HEK293T (cell line): ENCODE measurements around the gene AMOTL2.

ENCODE experiments used
- BHLHE40 ChIP-seq: fragments of 450-650 bp; IDR thresholded peaks from 2 replicates; pipeline ENCODE4 v1.6.1; 2016; ENCODE audit warnings: mild to moderate bottlenecking, moderate library complexity, borderline replicate concordance
- CTBP1 ChIP-seq: fragments of 450-650 bp; IDR thresholded peaks from 2 replicates; pipeline ENCODE4 v1.6.1; 2016; ENCODE audit warnings: borderline replicate concordance
- FOXM1 ChIP-seq: fragments of 450-650 bp; IDR thresholded peaks from 2 replicates; pipeline ENCODE4 v1.6.1; 2017; ENCODE audit warnings: mild to moderate bottlenecking, borderline replicate concordance
- SUZ12 ChIP-seq: fragments of 450-650 bp; IDR thresholded peaks from 2 replicates; pipeline ENCODE4 v1.6.1; 2016; ENCODE audit warnings: mild to moderate bottlenecking

DNA sequence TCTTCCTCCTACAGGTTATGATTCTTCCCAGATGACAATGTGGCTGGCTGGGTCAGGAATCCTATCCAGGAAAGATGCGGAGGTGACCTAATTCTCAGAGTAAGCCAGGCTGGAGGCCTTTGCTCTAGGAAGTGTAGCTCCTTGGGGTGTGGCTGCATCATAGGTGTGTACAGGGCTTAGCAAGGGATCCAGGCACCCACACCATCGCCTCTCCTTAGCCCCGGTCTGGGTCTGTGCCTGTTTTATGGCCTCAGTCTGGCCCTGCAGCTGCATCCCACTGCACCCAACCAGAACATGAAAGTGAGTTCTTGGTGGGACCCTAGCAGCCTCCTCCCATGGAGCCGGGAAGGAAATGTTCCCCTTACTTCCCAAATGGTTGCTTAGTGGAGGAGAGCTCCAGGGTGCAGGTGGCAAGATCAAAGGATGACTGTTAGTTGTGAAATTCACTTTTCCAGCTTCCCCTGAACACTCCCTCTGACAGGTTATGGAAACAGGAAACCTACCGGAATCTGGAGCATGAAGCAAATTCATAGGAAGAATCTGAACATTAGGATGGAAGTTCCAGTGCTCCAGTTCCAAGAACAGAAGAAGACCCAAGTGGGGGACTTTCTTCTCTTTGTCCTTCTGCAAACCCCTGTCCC, 2.7 kb upstream of the AMOTL2 start:
- TF ChIP-seq FOXM1 (no peak), CTBP1 (no peak), SUZ12 (no peak), BHLHE40 (no peak)
